Medulla oblongata (tissue), 1 donor: Measurements from ENCODE around the gene ARPC5.
A peak's percentile ranks its signal among the peaks of the same experiment; 100 is the strongest.
"Not testable (repeated sequence)": the region's sequence is repeated elsewhere in the genome, so short reads cannot be mapped to it uniquely, and the experiment has no call there.

ENCODE experiments used
- DNase-seq: peaks from one replicate; pipeline ENCODE4 v3.0.0-alpha.2; 2015; ENCODE audit errors: extremely low spot score

The ARPC5 gene

GRCh38 chr1:183646776-183647175 lies 11.2 kb upstream of the ARPC5 start:
- no peak for DNase-seq

GRCh38 chr1:183645531-183645930 lies 9.9 kb upstream of the ARPC5 start:
- no peak for DNase-seq

GRCh38 chr1:183642166-183642565 lies 6.6 kb upstream of the ARPC5 start:
- DNase-seq, result no peak

- DNase-seq, result no peak
Measured at GRCh38 chr1:183640193-183640592, 4.6 kb upstream of the ARPC5 start.

GRCh38 chr1:183638649-183639387 lies 3.2 kb upstream of the ARPC5 start:
- no peak for DNase-seq

- no peak for DNase-seq
Measured at GRCh38 chr1:183636783-183637182, 1.2 kb upstream of the ARPC5 start.

GRCh38 chr1:183636334-183636682 lies 725 bp upstream of the ARPC5 start:
- DNase-seq, result no peak

GRCh38 chr1:183635099-183635605 lies 431 bp downstream of the ARPC5 start:
- DNase-seq, result no peak

- DNase-seq, result no peak
Measured at GRCh38 chr1:183634429-183635065, 1.0 kb downstream of the ARPC5 start.

GRCh38 chr1:183633676-183634343 lies 1.8 kb downstream of the ARPC5 start:
- peak; percentile 86 for DNase-seq

GRCh38 chr1:183632964-183633363 lies 2.6 kb downstream of the ARPC5 start:
- DNase-seq, result no peak

GRCh38 chr1:183632114-183632513 lies 3.5 kb downstream of the ARPC5 start:
- DNase-seq, result no peak

- DNase-seq, result peak; percentile 70
Measured at GRCh38 chr1:183630748-183631147, 4.8 kb downstream of the ARPC5 start.

- no peak for DNase-seq
Measured at GRCh38 chr1:183628537-183628936, 7.0 kb downstream of the ARPC5 start.

- DNase-seq, result not testable (repeated sequence)
Measured at GRCh38 chr1:183626236-183626635, 9.3 kb downstream of the ARPC5 start.

GRCh38 chr1:183622884-183623785 lies 12.4 kb downstream of the ARPC5 start:
- DNase-seq, result peak; percentile 82

GRCh38 chr1:183622013-183622412 lies 13.6 kb downstream of the ARPC5 start:
- DNase-seq, result no peak

- no peak for DNase-seq
Measured at GRCh38 chr1:183620311-183620710, 15.3 kb downstream of the ARPC5 start.

GRCh38 chr1:183619781-183620180 lies 15.8 kb downstream of the ARPC5 start:
- no peak for DNase-seq

- not testable (repeated sequence) for DNase-seq
Measured at GRCh38 chr1:183618202-183618601, 17.4 kb downstream of the ARPC5 start.

GRCh38 chr1:183612975-183613374 lies 22.6 kb downstream of the ARPC5 start:
- not testable (repeated sequence) for DNase-seq

GRCh38 chr1:183612407-183612806 lies 23.2 kb downstream of the ARPC5 start:
- DNase-seq, result no peak
